Fibroblast of skin of back (primary cell): ENCODE data around the gene DAAM2.
A peak's percentile ranks its signal among the peaks of the same experiment; 100 is the strongest.

ENCODE experiments used
- DNase-seq: peaks from one replicate; pipeline ENCODE4 v3.0.0-alpha.2; 2013

DAAM2 gene

DNA sequence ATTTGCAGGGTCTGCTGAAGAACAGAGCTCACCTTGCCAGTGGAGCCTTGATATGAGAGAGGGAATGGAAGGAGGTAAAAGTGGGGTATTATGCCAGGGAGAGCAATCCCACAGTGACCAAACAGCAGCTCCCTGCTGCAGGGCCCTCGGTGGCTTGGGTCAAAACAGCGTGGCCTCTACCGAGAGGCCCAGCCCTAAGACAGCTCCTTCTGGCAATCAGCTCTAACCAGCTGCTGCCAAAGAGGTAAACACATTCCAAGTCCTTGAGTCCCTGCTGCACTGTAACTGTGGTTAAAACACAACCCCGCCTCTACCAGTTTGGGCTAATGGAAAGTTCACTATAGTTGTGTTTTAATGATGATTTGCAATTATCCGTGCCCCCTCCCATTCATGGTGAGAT, 1.4 kb upstream of the DAAM2 start:
- peak; percentile 45 for DNase-seq

DNA sequence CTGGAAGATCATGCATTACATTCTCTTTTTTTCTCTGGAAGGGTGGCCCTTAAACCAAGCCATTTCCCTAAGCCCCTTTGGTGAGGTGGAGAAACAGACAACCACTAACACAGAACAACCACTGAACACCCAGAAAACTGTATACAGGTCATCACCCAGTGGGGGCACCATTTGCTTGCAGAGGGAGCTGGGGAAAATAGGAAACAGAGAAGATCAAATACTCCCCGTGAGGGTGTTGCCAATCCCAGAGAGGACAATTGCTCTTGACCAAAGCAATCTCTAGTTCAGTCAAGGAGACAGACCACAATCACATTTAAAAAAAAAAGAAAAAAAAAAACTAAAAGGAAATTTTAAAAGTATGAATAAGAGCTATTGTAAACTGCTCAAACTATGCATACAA, 865 bp upstream of the DAAM2 start:
- peak; percentile 62 for DNase-seq

DNA sequence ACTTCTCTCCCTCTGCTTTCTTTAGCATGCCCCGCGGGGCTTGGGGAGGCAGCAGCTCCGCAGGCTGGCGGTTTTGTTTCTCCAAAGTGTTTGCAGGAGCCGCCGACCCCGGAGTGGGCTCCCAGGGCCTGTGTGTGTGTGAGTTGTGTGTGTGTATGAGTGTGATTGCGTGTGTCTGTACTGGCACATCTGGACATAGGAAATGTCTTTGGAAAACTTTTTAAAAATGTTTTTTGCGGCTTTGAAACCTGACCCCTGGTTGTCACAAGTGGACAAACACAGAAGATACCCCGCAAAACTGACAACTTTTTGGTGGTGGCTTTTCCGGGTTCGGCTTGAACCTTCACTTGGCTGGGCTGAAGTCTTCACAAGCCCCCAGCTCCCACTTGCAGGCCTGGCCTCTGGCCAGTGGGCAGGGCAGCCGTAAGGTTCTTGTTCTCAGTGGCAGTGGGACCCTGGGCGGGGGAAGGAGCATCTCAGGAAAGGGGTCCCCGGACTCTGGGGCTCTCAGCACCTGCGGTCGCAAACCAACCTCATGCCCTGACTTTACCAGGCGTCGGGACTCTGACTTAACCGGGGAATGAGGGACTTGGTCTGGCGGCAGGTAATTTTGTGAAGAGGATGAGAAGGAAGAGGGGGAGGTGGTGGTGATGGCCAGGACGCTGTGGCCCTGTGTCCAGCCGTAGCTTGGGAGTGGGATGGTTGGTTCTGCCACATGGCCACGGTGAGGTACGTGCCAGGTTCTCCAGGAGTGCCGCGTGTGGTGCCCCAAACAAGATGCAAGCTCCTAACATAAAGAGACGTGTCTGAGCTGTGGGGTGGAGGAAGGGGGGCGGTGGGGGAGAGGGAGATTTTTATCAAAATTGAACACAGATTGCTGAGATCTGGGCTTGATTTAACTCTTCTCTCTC, 619 bp downstream of the DAAM2 start:
- DNase-seq: no peak

DNA sequence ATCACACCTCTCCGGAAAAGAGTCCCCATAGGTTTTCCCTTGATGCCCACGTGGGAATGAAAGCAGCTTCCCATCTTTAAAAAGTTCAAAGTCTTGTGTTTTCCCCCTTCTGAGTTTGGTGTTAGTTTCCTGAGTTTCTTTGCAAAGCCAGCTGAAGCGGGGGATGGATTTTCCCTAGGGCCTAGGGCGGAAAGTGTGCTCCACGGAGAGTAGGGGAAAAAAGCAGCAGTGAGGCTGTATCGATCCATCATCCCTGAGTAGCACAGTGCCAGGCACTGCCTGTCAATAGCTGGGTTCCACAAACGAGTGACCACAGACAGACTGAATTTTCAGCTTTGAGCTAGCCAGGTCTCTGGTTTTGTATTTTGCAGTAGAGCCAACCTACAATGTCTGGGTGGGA, 1.3 kb downstream of the DAAM2 start:
- DNase-seq: no peak

DNA sequence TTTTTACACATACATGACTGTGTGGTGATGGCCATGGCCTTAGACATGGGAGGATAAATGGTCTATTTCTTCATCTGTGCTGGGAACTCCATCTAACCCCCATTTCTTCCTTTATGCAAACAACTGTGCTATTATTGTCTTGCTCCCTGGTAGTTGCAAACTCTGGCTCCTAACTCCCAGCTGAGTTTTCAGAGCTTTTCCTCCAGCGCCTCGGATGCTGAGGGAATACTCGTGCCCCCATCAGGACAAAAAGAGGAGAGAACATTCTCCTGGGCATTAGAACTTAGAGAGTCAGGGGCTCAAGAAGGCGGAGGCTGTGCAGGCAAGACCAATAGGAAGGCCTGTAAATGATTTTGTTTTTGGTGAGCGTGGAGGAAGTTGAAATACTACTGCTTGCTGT, 2.1 kb downstream of the DAAM2 start:
- no peak for DNase-seq

DNA sequence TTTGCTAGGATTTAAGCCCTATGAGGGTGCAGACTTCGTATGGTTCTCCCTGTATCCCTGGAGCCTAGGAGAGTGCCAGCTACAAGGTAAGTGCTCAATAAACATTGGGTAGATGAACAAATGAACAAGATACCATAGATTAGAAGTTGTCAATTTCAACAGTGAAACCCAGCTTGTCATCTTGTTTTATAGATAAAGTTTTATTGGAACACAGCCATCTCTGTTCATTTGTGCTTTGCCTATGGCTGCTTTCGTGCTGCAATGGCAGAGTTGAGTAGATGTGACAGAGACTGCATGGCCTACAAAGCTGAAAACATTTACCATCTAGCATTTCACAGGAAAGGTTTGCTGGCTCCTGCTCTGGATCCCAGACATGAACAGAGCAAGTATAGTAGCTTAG, 5.6 kb downstream of the DAAM2 start:
- no peak for DNase-seq

DNA sequence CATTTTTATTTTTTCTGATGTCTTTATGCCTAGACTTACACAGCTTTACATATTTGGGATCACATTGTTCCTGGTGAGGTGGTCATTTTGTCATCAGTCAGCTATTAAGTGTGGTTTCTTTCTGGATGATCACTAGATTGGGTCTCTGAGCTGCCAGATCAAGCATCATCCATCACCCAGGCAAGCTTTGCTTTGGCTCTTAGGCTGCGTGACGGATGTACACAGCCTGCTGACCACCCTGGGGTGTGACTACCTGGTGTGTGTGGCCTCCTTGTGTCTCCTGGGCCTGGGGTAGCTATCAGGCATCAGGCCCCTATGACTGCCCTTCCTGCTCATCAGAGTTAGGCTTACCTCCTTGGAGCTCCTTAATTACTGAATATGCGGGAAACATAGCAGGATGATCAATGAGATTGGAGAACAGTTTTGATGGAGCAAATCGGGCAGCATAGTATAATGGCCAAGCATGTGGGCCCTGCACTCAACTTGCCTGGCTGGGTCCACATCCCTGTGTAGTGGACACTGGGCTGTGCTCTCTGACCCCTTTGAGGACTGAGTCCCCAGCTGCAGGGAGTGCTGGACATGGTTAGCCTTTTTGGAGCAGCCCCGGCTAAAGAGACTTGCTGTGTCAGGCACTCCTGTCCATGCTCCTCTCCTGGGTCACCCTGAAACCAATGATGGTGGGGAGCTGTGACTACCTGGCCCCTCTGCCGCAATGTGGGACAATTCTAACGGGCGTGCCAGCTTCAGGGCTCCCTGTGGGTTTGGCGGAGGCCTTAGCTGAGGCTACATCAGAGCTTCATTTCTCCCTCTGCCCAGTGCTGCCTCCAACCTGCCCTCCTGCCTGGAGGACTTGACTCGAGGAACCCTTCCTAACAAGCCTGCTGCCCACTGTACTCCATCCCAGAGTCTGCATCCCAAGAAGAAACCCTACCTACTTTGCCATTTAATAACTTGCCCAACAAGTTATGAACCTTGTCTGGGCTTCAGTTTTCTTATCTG, 8.2 kb downstream of the DAAM2 start:
- DNase-seq: no peak

DNA sequence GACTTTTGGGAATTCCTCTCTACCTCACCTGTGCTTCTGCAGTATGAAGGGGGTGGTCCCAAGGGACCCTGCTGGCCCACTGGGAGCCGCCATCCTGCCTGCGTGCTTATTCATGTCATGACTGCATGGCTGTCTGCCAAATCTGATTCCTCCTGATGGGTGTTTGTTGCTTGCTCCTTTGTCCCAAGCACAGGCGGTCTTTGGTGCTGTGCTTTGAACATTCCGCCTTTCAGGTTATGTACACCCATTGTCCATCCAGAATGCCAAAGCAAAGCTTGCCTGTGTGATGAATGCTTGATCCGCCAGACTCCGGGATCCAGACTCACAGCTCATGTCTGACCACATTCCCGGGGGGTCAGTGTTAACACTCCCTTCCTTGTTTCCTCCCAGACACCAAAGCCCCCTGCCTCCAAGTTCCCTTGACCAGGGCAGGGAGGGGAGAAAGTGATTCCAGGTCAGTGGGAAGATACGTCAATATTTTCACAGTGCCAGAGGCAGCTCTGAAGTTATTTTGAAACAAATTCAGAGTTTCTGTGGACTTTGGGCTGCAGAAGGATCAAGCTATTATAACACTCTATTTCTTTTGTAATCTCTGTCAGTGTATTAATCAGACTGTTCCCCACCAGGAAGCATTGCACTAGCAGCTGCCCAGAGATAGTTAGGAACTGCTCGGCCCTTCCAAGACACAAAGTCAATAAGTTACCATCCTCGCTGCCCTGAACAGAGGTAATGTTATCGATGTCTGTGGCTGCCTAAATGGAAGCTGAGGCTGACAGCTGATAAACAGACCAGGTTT, 9.5 kb downstream of the DAAM2 start:
- DNase-seq: no peak

DNA sequence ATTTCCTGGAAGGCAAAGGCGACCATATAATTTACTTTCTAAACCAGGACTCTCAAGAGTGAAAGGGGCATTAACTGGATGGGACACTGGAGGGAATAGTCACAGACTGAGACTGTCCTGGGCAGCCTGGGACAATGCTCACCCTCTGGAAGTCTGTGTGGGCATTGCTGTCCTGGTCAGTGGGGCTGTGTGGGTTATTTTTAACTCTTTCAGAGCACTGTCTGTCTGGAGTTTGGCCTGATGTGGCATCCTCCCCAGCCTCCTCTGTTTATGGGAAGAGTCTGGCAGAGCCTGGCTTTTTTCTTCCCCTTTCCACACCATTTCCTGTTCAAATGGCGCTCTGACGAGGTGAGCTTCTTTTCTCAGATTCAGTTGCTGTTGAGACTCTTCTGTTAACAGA, 11.7 kb downstream of the DAAM2 start:
- no peak for DNase-seq

DNA sequence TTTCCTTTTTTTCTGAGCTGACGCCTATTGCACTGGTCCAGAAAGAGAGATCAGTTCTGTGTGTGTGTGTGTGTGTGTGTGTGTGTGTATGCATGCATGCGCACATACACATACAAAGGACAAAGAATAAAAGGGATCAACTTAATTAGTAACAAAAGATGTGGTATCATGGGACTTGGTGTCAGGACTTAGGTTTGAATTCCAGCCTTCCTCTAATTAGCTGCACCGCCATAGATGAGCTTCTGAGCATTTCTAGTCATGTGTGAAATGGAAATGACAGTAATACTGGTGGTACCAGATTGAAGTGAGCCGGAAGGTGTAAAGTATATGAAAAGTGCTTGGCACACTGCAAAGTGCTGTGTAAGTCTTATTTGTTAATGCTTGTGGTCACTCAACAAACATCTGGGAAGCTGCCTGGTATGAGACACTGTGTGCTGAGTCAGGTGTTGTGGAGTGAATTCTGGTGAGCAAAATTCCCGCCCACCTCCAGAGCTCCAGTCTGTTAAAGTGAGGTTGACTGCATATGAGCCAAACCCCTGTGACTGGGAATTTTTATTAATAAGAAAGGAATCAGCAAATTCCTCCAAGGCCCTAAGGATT, 12.4 kb downstream of the DAAM2 start:
- DNase-seq: peak; percentile 78

DNA sequence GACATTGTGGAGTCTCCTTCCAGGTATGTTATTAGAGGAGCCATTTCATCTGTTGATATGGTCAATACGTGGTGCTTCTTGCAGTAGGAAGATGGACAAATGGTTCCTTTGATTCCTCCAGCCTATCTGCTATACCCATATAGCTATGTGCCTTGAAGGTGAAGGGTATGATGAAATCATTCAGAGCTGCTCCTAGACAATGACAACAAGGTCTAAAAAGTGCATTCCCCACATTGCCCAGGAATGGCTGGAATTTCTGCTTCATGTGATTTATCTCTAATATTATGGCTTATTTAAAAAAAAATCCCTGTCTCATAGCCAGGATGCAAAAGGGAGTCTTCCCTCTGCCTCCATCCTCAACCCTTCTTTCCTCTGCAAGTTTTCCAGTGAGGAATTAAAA, 14.1 kb downstream of the DAAM2 start:
- DNase-seq: peak; percentile 83

DNA sequence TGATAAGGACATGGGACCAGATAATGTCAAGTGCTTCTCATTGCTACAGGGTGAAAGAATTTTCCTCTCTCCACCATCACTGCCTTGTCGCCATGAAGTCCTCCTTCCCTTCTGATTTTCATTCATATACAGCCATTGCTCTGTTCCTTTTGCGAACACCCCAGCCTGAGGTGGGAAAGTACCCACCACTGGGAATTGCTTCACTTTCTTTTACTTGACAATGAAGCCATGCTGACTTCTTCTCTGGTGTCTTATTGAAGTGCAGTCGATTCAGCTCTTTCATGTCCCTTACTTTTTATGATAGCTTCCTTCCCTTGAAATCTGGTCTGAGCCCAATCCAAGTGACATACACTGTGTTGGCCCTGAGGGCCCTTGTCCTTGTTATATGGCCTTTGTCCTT, 16.2 kb downstream of the DAAM2 start:
- DNase-seq: no peak

DNA sequence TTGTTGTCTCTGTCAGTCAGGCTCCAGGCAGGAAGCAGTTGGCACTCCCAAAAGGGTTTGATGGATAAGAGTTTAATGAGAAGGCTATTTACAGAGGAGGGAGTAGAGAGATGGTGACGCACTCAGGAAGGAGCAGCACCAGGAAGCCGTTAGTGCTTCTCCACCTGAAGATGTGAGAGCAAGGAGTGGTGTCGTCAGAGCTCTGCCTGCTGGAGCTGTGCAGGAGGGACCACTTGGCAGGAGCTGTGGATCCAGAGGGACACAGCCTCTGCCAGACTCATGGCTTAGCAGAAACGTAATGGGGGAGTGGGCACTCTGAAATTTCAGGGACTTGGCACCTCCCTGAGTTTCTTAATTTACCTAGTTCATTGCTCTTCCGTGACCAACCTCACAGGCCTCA, 16.8 kb downstream of the DAAM2 start:
- DNase-seq: no peak

DNA sequence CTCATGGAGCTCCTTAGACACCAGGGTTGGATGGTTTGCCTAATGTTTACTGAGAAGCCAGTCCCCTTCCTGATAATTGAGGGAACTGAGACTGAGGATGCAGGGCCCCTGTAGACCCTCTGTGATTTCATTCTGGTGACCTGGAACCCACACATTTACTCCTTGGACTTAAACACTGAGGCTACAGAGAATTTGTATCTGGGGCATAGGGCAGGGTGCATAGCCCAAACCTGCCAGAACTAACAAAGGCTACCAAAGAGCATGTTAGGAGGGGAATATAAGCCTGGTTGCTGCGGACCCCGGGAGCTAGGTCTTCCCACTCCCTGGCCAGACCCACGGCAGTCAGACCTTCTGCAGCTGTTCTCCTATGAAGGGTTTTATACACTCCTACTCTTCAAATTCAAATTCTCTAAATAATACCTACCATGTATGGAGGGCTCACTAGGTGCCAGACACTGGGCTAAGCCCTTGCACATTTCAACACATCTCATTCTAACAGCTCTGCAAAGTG, 19.7 kb downstream of the DAAM2 start:
- DNase-seq: no peak

DNA sequence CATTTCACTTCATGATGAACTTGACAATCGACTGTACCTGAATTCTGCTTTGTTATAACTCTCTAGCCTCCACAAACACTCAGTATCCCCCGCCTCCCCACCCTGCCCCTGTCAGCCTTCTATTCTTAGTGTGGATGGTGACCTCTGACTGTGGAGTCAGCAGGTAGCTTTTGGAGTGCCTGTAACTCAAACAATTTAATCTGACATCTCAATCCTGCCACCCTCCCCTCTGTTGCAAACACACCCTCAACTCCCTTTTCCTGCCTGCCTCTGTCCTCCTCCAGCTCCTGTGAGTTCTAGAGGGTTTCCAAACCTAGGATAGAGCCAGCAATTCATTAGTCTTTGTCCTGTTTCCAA, 20.3 kb downstream of the DAAM2 start:
- DNase-seq: no peak

DNA sequence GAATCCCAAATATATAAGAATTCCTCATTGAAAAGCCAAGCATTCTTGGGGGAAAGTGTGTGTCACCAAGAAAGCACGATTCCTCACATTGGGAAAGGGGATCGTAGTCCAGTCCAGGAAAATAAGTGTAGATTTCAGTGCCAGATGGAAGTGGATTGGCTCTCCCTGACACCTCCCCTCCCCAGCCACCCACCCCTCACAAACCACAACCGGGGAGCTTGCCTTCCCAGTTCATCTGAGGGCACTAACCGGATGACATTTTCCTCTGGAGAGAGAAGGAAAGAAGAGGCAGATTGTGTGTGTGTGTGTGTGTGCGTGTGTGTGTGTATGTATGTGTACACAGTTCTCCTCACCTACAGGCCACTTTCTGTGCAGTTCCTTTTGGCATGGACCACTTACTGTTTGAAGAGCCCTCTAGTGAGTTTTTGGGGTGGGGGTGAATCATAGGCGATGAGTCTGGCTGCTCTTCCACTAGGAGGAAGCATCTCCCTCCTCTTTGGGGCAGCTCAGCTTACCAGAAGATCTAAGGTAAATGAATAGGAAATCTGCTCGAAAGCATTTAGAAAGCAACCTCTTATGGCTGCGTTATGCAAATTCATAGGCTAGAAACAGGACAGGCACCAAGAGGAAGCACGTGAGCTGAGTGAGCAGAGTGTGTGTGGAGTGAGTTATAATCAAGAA, 20.8 kb downstream of the DAAM2 start:
- DNase-seq: peak; percentile 98

DNA sequence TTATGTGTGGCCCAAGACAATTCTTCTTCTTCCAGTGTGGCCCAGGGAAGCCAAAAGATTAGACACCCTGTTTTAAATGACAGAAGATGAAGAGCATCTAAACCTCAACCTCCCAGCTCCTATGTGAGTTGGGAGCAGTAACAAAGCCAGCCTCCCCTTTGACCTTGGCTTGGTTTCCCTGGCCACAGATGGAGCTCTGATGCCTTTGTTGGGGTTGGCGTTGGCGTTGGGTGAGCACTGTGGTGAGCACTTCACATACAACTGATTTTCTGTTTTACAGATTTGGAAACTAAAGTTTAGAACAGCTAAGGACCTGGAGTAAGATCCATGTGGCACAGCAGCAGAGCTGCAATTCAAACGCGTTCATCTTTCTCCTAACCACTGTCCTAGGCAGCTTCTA, 22.1 kb downstream of the DAAM2 start:
- no peak for DNase-seq

DNA sequence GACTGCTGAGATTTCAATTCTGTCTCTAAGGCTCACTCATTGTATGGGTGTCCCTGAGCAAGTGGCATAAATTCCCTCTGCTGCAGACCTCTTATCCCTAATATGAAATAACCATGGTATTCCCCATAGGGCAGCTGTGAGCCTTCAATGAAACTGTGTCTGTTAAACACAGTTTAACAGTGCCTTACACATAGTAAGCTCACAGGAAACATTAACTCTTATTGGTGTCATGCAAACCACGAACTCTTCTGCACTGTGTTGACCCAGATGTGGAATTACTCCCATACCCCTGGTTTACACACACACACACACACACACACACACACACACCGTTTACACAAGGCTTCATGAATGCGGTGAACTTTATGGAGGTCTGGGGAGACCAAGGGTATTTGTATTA, 23.2 kb downstream of the DAAM2 start:
- no peak for DNase-seq

DNA sequence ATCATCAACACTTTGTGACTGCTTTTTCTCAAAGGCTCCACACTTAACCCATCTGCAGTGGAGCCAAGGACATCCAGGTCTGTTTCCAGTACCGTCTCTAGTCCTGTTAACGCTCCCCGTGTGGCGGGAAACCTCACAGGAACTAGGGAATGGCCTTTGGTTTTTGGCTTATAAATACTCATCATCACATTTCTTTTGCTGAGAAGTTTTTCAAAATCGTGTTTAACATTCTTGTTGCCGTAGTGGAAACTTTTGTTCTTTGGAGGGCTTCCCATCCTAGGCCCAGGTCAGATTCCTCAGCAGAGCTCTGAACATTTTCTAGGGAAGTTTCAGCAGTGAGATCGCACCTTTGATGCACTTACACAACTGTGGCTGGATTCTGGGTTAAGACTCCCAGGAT, 24.6 kb downstream of the DAAM2 start:
- no peak for DNase-seq

DNA sequence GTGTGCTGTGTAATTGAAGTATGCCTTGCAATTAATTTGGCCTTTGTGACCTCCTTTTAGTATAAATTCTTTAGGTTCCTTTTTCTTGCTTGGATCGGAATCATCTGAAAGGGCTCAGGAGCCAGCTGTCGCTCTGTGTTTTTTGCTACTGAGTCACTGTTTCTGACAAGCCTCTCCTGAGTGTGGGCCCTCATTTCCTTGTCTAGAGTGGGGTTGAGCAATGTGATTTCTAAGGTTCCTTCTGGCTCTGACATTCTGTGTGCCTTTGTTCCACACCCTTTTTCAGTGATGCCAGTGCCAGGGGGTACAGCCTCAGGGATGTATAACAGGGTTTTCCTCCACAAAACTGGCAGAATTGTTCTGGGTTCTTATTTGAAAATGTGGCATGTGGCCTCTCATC, 26.5 kb downstream of the DAAM2 start:
- DNase-seq: peak; percentile 55

DNA sequence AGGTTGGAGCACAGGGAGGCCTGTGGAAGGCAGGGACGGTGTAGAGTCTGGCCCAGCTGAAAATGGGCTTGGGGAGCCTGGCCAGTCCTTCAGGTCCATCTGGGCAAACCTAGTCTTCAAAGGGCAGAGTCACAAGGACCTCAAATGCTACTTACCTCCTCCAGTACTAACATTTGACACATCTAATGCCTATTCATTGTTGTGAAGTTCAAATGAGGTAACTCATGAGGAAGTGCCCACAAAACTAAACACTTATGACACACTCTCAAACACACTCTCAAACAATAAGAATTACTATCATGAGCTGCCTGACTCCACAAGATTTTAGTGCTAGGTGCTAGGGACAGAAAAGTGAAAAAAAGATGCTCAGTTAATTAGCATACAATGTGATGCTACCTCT, 27.1 kb downstream of the DAAM2 start:
- peak; percentile 58 for DNase-seq

DNA sequence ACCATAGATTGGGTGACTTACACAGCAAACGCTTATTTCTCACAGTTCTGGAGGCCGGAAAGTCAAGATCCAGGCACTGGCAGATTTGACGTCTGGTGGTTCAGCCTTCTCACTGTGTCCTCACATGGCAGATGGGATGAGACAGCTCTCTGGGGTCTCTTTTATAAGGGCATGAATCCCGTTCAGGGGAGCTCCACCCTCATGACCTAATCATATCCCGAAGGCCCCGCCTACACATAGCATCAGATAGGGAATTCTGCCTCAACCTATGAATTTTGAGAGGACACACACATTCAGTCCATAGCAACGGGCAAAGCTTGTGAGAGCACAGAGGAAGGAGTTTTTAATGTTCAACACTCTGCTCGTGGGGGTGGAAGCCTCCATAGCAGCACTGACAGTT, 27.5 kb downstream of the DAAM2 start:
- peak; percentile 64 for DNase-seq
